GM21576 (cell line): Measurements from ENCODE around the gene FBXO36.

Source experiments
- ATAC-seq: cut with Tn5 transposase; IDR thresholded peaks from one replicate; pipeline ENCODE4 v1.9.1; 2021; ENCODE audit warnings: mild to moderate bottlenecking, moderate library complexity; ENCODE audit not compliant: unreplicated experiment

Gene FBXO36

GRCh38 chr2:230046491-230046890 lies 124.2 kb downstream of the FBXO36 start:
- no peak for ATAC-seq

GRCh38 chr2:230048010-230048671 lies 125.8 kb downstream of the FBXO36 start:
- no peak for ATAC-seq

- no peak for ATAC-seq
Observed at GRCh38 chr2:230050136-230050535, 127.8 kb downstream of the FBXO36 start.

- ATAC-seq, result no peak
Observed at GRCh38 chr2:230052299-230052698, 130.0 kb downstream of the FBXO36 start.

- no peak for ATAC-seq
Observed at GRCh38 chr2:230053753-230054478, 131.6 kb downstream of the FBXO36 start.

GRCh38 chr2:230060672-230061293 lies 138.5 kb downstream of the FBXO36 start:
- no peak for ATAC-seq
